Stimulated activated CD4-positive, alpha-beta T cell treated with anti-CD3 and anti-CD28 coated beads, Interleukin-2, amount 100 ng/mL, for 4 hours (primary cell): Measurements from ENCODE around the gene CREB3.

ENCODE experiments used
- DNase-seq: peaks from one replicate; pipeline ENCODE4 v3.0.0-alpha.2; 2020; ENCODE audit warnings: low read depth

The CREB3 gene

GRCh38 chr9:35732185-35732799 lies at the start of gene CREB3, which contains the start of gene TLN1:
CREB3 (plus strand) TSS chr9:35732666; CDS start chr9:35732773, 107 bp downstream.
TLN1 (minus strand) TSS chr9:35732195; CDS start chr9:35725694, 6,501 bp downstream.
- DNase-seq, result peak; percentile 94

GRCh38 chr9:35683323-35683722 lies 49.1 kb upstream of the CREB3 start:
- DNase-seq, result no peak

- DNase-seq, result no peak
Measured at GRCh38 chr9:35684921-35685320, 47.5 kb upstream of the CREB3 start.

GRCh38 chr9:35685506-35685905 lies 47.0 kb upstream of the CREB3 start:
- no peak for DNase-seq

- DNase-seq, result no peak
Measured at GRCh38 chr9:35686222-35687203, 46.0 kb upstream of the CREB3 start.

GRCh38 chr9:35687306-35687705 lies 45.2 kb upstream of the CREB3 start:
- DNase-seq, result no peak

GRCh38 chr9:35687972-35688557 lies 44.4 kb upstream of the CREB3 start:
- no peak for DNase-seq

GRCh38 chr9:35688558-35689541 lies 43.6 kb upstream of the CREB3 start:
- no peak for DNase-seq

GRCh38 chr9:35689542-35690293 lies 42.7 kb upstream of the CREB3 start, which contains the start of gene TPM2:
TPM2 (minus strand) TSS chr9:35689925; CDS start chr9:35689817, 108 bp downstream.
- DNase-seq, result no peak

GRCh38 chr9:35690294-35690613 lies 42.2 kb upstream of the CREB3 start:
- no peak for DNase-seq

- DNase-seq, result no peak
Measured at GRCh38 chr9:35690614-35691333, 41.7 kb upstream of the CREB3 start.

- no peak for DNase-seq
Measured at GRCh38 chr9:35691334-35691650, 41.2 kb upstream of the CREB3 start.

GRCh38 chr9:35691757-35692301 lies 40.6 kb upstream of the CREB3 start:
- DNase-seq, result no peak

- DNase-seq, result no peak
Measured at GRCh38 chr9:35695943-35696401, 36.5 kb upstream of the CREB3 start.

- peak; percentile 24 for DNase-seq
Measured at GRCh38 chr9:35696520-35697215, 35.8 kb upstream of the CREB3 start.

- no peak for DNase-seq
Measured at GRCh38 chr9:35697486-35697885, 35.0 kb upstream of the CREB3 start.

- DNase-seq, result no peak
Measured at GRCh38 chr9:35698231-35698630, 34.2 kb upstream of the CREB3 start.

- DNase-seq, result no peak
Measured at GRCh38 chr9:35700031-35700430, 32.4 kb upstream of the CREB3 start.

GRCh38 chr9:35700942-35701341 lies 31.5 kb upstream of the CREB3 start:
- DNase-seq, result no peak
